Kidney epithelial cell (primary cell): ENCODE data around the gene MRM2. TPM values are rescaled to one million over a fixed set of nuclear protein-coding genes. Genes with fewer than 3 reads are reported as not detected.
"Not testable (repeated sequence)": the region's sequence is repeated elsewhere in the genome, so short reads cannot be mapped to it uniquely, and the experiment has no call there.

Experiments used
- DNase-seq: peaks from one replicate; pipeline ENCODE4 v3.0.0-alpha.2; 2010; ENCODE audit warnings: low read depth
- H3K27me3 ChIP-seq: 2 replicates; pipeline ENCODE4 v1.6.0; 2011; ENCODE audit warnings: low read length; ENCODE audit not compliant: control insufficient read depth, insufficient read depth
- H3K36me3 ChIP-seq: 2 replicates; pipeline ENCODE4 v1.5.1; 2011; ENCODE audit warnings: low read length; ENCODE audit not compliant: control insufficient read depth, insufficient read depth
- H3K4me3 ChIP-seq: 2 replicates; pipeline ENCODE4 v1.5.1; 2011; ENCODE audit warnings: low read depth, mild to moderate bottlenecking, control low read depth, low read length
- total RNA-seq: library from RNA; depleted of rRNA; stranded (reverse); fragments of >200 nt; gene quantifications from 2 replicates; pipeline ENCODE4 v1.2.3, GENCODE V29; 2015
- TF ChIP-seq, protein P1 (sequence below): IDR thresholded peaks from 2 replicates; pipeline ENCODE4 v1.5.1; 2011; ENCODE audit warnings: mild to moderate bottlenecking, moderate library complexity, low read length, control low read depth, inconsistent platforms; ENCODE audit not compliant: insufficient read depth, poor library complexity, severe bottlenecking

Gene MRM2
- total RNA-seq, 1 donor from 2014 or later, result 26.3 TPM

DNA sequence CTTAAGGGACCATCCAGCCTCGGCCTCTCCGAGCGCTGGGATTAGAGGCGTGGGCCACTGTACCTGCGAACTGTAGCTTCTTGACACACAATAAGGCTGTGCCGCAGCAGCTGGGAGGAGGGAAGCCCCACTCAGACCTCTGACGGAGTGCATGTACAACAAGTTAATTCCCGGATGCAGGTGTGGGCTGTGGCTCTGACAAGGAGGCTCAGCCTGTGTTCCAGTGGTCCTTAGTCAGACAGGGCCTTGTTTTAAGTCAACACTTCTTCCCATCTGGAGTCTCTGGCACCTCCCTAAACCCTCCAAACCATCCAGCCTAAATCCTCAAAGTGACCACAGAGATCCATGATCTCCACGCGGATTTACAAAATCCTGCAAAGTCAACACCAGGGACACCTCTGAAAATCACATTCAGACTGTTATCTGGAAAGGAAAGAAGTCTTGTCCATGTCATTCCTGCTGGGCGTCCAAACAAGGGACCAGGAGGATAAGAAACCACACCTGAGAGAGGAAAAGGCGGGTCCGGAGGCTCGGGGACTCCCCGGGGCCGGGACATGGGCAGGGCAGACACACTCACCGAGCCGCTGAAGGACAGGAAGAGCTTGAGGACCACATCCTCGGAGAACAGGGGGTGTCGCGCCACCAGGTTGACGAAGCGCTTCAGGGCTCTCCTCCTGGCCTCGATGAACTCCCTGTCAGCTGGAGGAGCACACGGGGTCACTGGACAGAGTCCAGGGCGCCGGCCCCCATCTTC is 29.4 kb upstream of the MRM2 start:
- TF ChIP-seq, protein P1, sequence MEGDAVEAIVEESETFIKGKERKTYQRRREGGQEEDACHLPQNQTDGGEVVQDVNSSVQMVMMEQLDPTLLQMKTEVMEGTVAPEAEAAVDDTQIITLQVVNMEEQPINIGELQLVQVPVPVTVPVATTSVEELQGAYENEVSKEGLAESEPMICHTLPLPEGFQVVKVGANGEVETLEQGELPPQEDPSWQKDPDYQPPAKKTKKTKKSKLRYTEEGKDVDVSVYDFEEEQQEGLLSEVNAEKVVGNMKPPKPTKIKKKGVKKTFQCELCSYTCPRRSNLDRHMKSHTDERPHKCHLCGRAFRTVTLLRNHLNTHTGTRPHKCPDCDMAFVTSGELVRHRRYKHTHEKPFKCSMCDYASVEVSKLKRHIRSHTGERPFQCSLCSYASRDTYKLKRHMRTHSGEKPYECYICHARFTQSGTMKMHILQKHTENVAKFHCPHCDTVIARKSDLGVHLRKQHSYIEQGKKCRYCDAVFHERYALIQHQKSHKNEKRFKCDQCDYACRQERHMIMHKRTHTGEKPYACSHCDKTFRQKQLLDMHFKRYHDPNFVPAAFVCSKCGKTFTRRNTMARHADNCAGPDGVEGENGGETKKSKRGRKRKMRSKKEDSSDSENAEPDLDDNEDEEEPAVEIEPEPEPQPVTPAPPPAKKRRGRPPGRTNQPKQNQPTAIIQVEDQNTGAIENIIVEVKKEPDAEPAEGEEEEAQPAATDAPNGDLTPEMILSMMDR, result no peak
- no peak overlapping the region for H3K4me3 ChIP-seq
- DNase-seq, result no peak
- H3K36me3 ChIP-seq, result no peaks in the 10 kb centered on the region
- H3K27me3 ChIP-seq, result no peaks in the 10 kb centered on the region

GRCh38 chr7:2270495-2270894 is 28.5 kb upstream of the MRM2 start:
- no peak overlapping the region for H3K4me3 ChIP-seq
- H3K27me3 ChIP-seq, result no peaks in the 10 kb centered on the region
- TF ChIP-seq, protein P1, result no peak
- DNase-seq, result no peak
- no peaks in the 10 kb centered on the region for H3K36me3 ChIP-seq

DNA sequence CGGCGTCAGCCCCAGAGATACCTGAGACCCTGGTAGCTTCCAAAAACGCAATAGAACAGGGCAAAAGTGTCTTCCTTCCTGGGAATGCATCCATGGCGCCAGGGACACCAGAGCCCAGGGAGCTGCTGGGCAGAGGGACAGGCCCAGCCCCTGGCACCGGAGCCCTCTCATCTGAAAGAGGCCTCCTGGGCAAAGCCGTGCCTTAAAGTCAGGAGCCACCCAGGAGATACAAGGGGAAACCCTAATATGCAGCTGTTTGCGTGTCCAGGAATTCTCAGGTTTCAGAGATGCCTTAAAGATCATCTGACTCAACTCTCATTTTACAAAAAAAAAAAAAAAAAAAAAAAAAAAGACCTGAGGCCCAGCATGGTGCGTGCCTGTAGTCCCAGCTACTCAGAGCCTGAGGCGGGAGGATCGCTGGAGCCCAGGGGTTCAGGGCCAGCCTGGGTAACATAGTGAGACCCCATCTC is 28.0 kb upstream of the MRM2 start:
- TF ChIP-seq, protein P1, result no peak
- no peak overlapping the region for H3K4me3 ChIP-seq
- DNase-seq, result no peak
- H3K36me3 ChIP-seq, result no peaks in the 10 kb centered on the region
- H3K27me3 ChIP-seq, result no peaks in the 10 kb centered on the region

DNA sequence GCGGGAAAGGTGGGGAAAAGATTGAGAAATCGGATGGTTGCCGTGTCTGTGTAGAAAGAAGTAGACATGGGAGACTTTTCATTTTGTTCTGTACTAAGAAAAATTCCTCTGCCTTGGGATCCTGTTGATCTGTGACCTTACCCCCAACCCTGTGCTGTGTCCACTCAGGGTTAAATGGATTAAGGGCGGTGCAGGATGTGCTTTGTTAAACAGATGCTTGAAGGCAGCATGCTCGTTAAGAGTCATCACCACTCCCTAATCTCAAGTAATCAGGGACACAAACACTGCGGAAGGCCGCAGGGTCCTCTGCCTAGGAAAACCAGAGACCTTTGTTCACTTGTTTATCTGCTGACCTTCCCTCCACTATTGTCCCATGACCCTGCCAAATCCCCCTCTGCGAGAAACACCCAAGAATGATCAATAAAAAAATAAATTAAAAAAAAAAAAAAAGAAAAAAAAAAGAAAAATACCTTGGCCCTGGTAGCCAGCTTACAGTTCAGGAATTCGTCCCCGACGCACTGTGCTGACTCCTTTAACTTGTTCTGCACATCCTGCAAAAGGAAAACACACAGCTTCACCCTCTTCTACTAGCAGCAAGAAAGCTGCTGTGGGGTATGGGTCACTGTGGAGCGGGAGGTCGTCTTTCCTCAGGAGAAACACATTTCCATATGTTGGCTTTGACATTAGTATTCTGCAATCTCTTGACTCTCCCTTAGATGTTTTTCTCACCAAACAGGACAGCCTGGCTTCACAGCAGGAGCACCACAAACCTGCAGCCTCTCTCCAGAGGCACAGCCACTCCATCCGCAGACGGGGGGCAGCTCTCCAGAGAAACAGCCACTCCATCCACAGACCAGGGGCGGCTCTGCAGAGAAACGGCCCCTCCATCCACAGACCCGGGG is 27.3 kb upstream of the MRM2 start:
- H3K4me3 ChIP-seq, H3K27me3 ChIP-seq, H3K36me3 ChIP-seq, DNase-seq: not testable (repeated sequence)

- Histone ChIP-seq H3K36me3 (peaks cover 2% of the 10 kb centered on the region), H3K4me3 (no peak overlapping the region), H3K27me3 (no peaks in the 10 kb centered on the region)
- TF ChIP-seq, protein P1, result no peak
- DNase-seq, result no peak
Measured at GRCh38 chr7:2266911-2267310, 24.9 kb upstream of the MRM2 start.

DNA sequence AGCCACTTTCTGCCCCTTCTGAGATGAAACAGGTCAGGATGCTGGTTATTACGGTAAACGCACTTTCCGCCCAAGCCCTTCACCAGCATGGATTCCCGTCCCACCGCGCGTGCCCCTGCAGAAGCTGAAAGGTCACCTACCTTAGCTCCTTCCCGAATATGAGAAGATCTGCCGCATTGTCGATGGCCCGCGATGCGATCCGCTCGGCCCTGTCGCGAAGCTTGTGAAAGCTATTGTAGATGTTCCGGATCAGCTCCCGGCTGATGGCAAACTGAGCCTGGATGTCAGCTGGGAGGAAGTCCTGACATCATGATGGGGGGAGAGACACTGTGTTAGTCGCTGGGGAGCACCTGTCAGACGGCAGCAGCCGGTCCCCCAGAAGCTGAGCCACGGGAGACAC is 22.2 kb upstream of the MRM2 start:
- no peak for DNase-seq
- TF ChIP-seq, protein P1, result no peak
- Histone ChIP-seq H3K36me3 (peaks cover 2% of the 10 kb centered on the region), H3K27me3 (no peaks in the 10 kb centered on the region), H3K4me3 (no peak overlapping the region)
